GM23338 (cell line): ENCODE results near the gene RALGPS1. TPM values are rescaled to one million over a fixed set of nuclear protein-coding genes. Genes with fewer than 3 reads are reported as not detected.

ENCODE experiments used
- ATAC-seq: fragments of 200-7000 bp; cut with Tn5 transposase; 3 replicates; pipeline ENCODE4 v1.9.1; 2020
- DNase-seq: peaks from one replicate; pipeline ENCODE4 v3.0.0-alpha.2; 2015; ENCODE audit warnings: low spot score
- H2AFZ ChIP-seq: fragments of 200-600 bp; sonication (generic); 2 replicates; pipeline ENCODE4 v1.8.0; 2016; ENCODE audit warnings: antibody characterized with exemption, mild to moderate bottlenecking, moderate library complexity
- H3F3A ChIP-seq: fragments of 200-600 bp; sonication (generic); replicated peaks from 2 replicates; pipeline ENCODE4 v1.8.0; 2017; ENCODE audit warnings: antibody characterized with exemption, mixed run types, low read depth
- H3K27ac ChIP-seq: fragments of 200-600 bp; sonication (generic); 2 replicates; pipeline ENCODE4 v1.6.1; 2016; ENCODE audit warnings: low read depth
- H3K27me3 ChIP-seq: fragments of 200-600 bp; sonication (generic); 2 replicates; pipeline ENCODE4 v1.8.0; 2016; ENCODE audit warnings: mild to moderate bottlenecking, mixed run types, moderate library complexity; ENCODE audit not compliant: insufficient read depth
- H3K36me3 ChIP-seq: fragments of 200-600 bp; sonication (generic); 2 replicates; pipeline ENCODE4 v1.8.0; 2016; ENCODE audit warnings: mild to moderate bottlenecking; ENCODE audit not compliant: insufficient read depth
- H3K4me1 ChIP-seq: fragments of 200-600 bp; sonication (generic); 2 replicates; pipeline ENCODE4 v1.8.0; 2016; ENCODE audit warnings: mild to moderate bottlenecking, moderate library complexity; ENCODE audit not compliant: insufficient read depth
- H3K4me2 ChIP-seq: fragments of 200-600 bp; sonication (generic); 2 replicates; pipeline ENCODE4 v1.7.1; 2017; ENCODE audit warnings: mixed run types
- H3K4me3 ChIP-seq: fragments of 200-600 bp; sonication (generic); 2 replicates; pipeline ENCODE4 v1.6.1; 2016; ENCODE audit warnings: mixed run types
- H3K79me2 ChIP-seq: fragments of 200-600 bp; sonication (generic); replicated peaks from 2 replicates; pipeline ENCODE4 v1.8.0; 2017; ENCODE audit warnings: mild to moderate bottlenecking; ENCODE audit not compliant: insufficient read depth
- H3K9me2 ChIP-seq: fragments of 200-600 bp; sonication (generic); 2 replicates; pipeline ENCODE4 v1.8.0; 2017; ENCODE audit not compliant: insufficient read depth
- H4K20me1 ChIP-seq: fragments of 200-600 bp; sonication (generic); replicated peaks from 2 replicates; pipeline ENCODE4 v1.8.0; 2017; ENCODE audit warnings: mild to moderate bottlenecking; ENCODE audit not compliant: insufficient read depth
- H3K27ac Mint-ChIP-seq: 2 replicates; pipeline ENCODE4 v1.8.0; 2020; ENCODE audit warnings: inconsistent platforms, mild to moderate bottlenecking, moderate library complexity, mixed read lengths
- H3K27me3 Mint-ChIP-seq: 3 replicates; pipeline ENCODE4 v1.8.0; 2022; ENCODE audit warnings: low read depth, mild to moderate bottlenecking, moderate library complexity, mixed read lengths, inconsistent platforms; ENCODE audit not compliant: insufficient read depth, poor library complexity
- H3K36me3 Mint-ChIP-seq: 3 replicates; pipeline ENCODE4 v1.8.0; 2021; ENCODE audit warnings: low read depth, mild to moderate bottlenecking, inconsistent platforms, moderate library complexity, mixed read lengths
- H3K4me1 Mint-ChIP-seq: 3 replicates; pipeline ENCODE4 v1.8.0; 2020; ENCODE audit warnings: mild to moderate bottlenecking, inconsistent platforms, mixed read lengths
- H3K4me3 Mint-ChIP-seq: 3 replicates; pipeline ENCODE4 v1.8.0; 2021; ENCODE audit warnings: moderate library complexity, mild to moderate bottlenecking, inconsistent platforms, mixed read lengths
- H3K9me3 Mint-ChIP-seq: 3 replicates; pipeline ENCODE4 v1.8.0; 2020; ENCODE audit warnings: moderate library complexity, mild to moderate bottlenecking, inconsistent platforms, mixed read lengths
- CTCF ChIP-seq, 2 experiments: fragments of 200-600 bp in 1 of 2; sonication (generic) in 1 of 2; conservative IDR thresholded peaks; 2 replicates each; pipeline versions ENCODE4 v1.5.1 to v1.6.1; 2016 to 2017; ENCODE audit warnings: antibody characterized with exemption in 2 of 2, low read depth in 2 of 2, mild to moderate bottlenecking in 2 of 2, moderate library complexity in 1 of 2
- REST ChIP-seq: IDR thresholded peaks from one replicate; pipeline ENCODE4 v1.6.1; 2018; ENCODE audit warnings: antibody characterized with exemption; ENCODE audit not compliant: unreplicated experiment
- polyA plus RNA-seq: library from polyadenylated mRNA; unstranded; fragments of >200 nt; fragmentation: Nextera tagmentation; extraction: Ambion mirVana; gene quantifications from 2 replicates; pipeline ENCODE4 v1.2.1, GENCODE V29; 2016
- total RNA-seq: library from RNA; depleted of rRNA; stranded (reverse); fragments of >200 nt; shearing (Covaris generic); gene quantifications from 2 replicates; pipeline ENCODE4 v1.2.3, GENCODE V29; 2014

RALGPS1 gene
- total and polyA plus RNA-seq, 2 experiments from 2014 or later: 18.2 to 57.1 TPM

- no peak overlapping the region for H3K27ac ChIP-seq
- H3K4me1 ChIP-seq: no peaks in the 10 kb centered on the region
Measured at GRCh38 chr9:126989847-126990842, 75.6 kb downstream of the RALGPS1 start.

More at GRCh38 chr9:126989847-126990842, 75.6 kb downstream of the RALGPS1 start:
- DNase-seq: peak; percentile 51
- TF ChIP-seq CTCF (conservative IDR thresholded peaks at IDR 0.05; ENCODE audit: low read depth in 2 of 2) (peak; percentile 31 to 62; a peak in 3 of 4 replicates), REST (no peak)
- Histone ChIP-seq H3K4me2 (no peak overlapping the region), H2AFZ (no peak overlapping the region), H3K79me2 (no peaks in the 10 kb centered on the region), H3F3A (no peaks in the 10 kb centered on the region), H3K36me3 (peaks cover 7% of the 10 kb centered on the region), H3K9me2 (no peaks in the 10 kb centered on the region), H4K20me1 (no peaks in the 10 kb centered on the region), H3K4me3 (no peak overlapping the region), H3K27me3 (no peaks in the 10 kb centered on the region)
- H3K9me3 Mint-ChIP-seq: peaks cover 28% of the 10 kb centered on the region
- H3K27ac Mint-ChIP-seq: no peak overlapping the region
- no peaks in the 10 kb centered on the region for H3K4me1 Mint-ChIP-seq
- no peak overlapping the region for H3K4me3 Mint-ChIP-seq
- peaks cover 2% of the 10 kb centered on the region for H3K27me3 Mint-ChIP-seq
- H3K36me3 Mint-ChIP-seq: peaks cover 29% of the 10 kb centered on the region
- peak; percentile 86 for ATAC-seq
